GM18505 (cell line): Measurements from ENCODE around the gene MSH2.

ENCODE experiments used
- ATAC-seq: cut with Tn5 transposase; IDR thresholded peaks from one replicate; pipeline ENCODE4 v1.9.1; 2021; ENCODE audit not compliant: unreplicated experiment
- POLR2A ChIP-seq: IDR thresholded peaks from 4 replicates; pipeline ENCODE4 v1.6.1; 2011; ENCODE audit warnings: borderline replicate concordance; ENCODE audit not compliant: insufficient read depth, insufficient read length; ENCODE audit errors: extremely low read depth

MSH2 gene

GRCh38 chr2:47501374-47502200 lies 98.6 kb downstream of the MSH2 start:
- no peak for ATAC-seq
- TF ChIP-seq POLR2A = no peak

- ATAC-seq = peak; percentile 79
Measured at GRCh38 chr2:47502498-47502897, 99.5 kb downstream of the MSH2 start.

- no peak for TF ChIP-seq POLR2A
- ATAC-seq = peak; percentile 54
Measured at GRCh38 chr2:47503481-47504070, 100.6 kb downstream of the MSH2 start.

- TF ChIP-seq POLR2A = no peak
- ATAC-seq = no peak
Measured at GRCh38 chr2:47504174-47504810, 101.3 kb downstream of the MSH2 start.

GRCh38 chr2:47506024-47506423 lies 103.1 kb downstream of the MSH2 start:
- TF ChIP-seq POLR2A = no peak
- ATAC-seq = no peak

GRCh38 chr2:47506436-47506835 lies 103.5 kb downstream of the MSH2 start:
- no peak for ATAC-seq
- no peak for TF ChIP-seq POLR2A

GRCh38 chr2:47508080-47508479 lies 105.1 kb downstream of the MSH2 start:
- no peak for TF ChIP-seq POLR2A
- no peak for ATAC-seq

GRCh38 chr2:47508641-47509040 lies 105.7 kb downstream of the MSH2 start:
- no peak for TF ChIP-seq POLR2A
- no peak for ATAC-seq

GRCh38 chr2:47509250-47509649 lies 106.3 kb downstream of the MSH2 start:
- no peak for ATAC-seq
- no peak for TF ChIP-seq POLR2A

- no peak for ATAC-seq
- TF ChIP-seq POLR2A = no peak
Measured at GRCh38 chr2:47509821-47510385, 106.9 kb downstream of the MSH2 start.

GRCh38 chr2:47510745-47511144 lies 107.8 kb downstream of the MSH2 start:
- no peak for TF ChIP-seq POLR2A
- no peak for ATAC-seq

- no peak for TF ChIP-seq POLR2A
- no peak for ATAC-seq
Measured at GRCh38 chr2:47512581-47513083, 109.7 kb downstream of the MSH2 start.

- TF ChIP-seq POLR2A = no peak
- ATAC-seq = no peak
Measured at GRCh38 chr2:47513981-47514520, 111.1 kb downstream of the MSH2 start.
